HFFc6 (cell line): ENCODE data around the gene NEAT1. TPM values are rescaled to one million over a fixed set of nuclear protein-coding genes. Genes with fewer than 3 reads are reported as not detected.
A peak's percentile ranks its signal among the peaks of the same experiment; 100 is the strongest.

Experiments used
- DNase-seq: peaks from one replicate; pipeline ENCODE4 v3.0.0-alpha.2; 2018
- H3K27ac Mint-ChIP-seq: 2 replicates; pipeline ENCODE4 v1.8.0; 2020; ENCODE audit warnings: mild to moderate bottlenecking, mixed read lengths
- H3K27me3 Mint-ChIP-seq: 2 replicates; pipeline ENCODE4 v1.8.0; 2021; ENCODE audit warnings: mild to moderate bottlenecking, moderate library complexity, mixed read lengths; ENCODE audit not compliant: insufficient read depth
- H3K36me3 Mint-ChIP-seq: 2 replicates; pipeline ENCODE4 v1.8.0; 2021; ENCODE audit warnings: low read depth, mixed read lengths
- H3K4me1 Mint-ChIP-seq: 2 replicates; pipeline ENCODE4 v1.8.0; 2020; ENCODE audit warnings: low read depth, mixed read lengths
- H3K4me3 Mint-ChIP-seq: 2 replicates; pipeline ENCODE4 v1.8.0; 2020; ENCODE audit warnings: mild to moderate bottlenecking, moderate library complexity, mixed read lengths
- H3K9me3 Mint-ChIP-seq: 2 replicates; pipeline ENCODE4 v1.8.0; 2020; ENCODE audit warnings: mild to moderate bottlenecking, mixed read lengths
- total RNA-seq, 6 experiments: library from RNA; stranded (reverse); fragmentation: NEBNext Ultra II Directional; extraction: Animal tissue kit (Norgen Biotek cat#: 25700); gene quantifications; 2 replicates in 1 of 6; 3 replicates in 5 of 6; pipeline ENCODE4 v1.2.3, GENCODE V29; 2021
- TF ChIP-seq, protein P1 (sequence below): fragments of 200-600 bp; sonication (generic); IDR thresholded peaks from 2 replicates; pipeline ENCODE4 v1.5.0; 2021; ENCODE audit warnings: antibody characterized with exemption, mild to moderate bottlenecking

Gene NEAT1
- total RNA-seq, 6 experiments from 2014 or later = 185 to 250 (median 213) TPM

GRCh38 chr11:65493367-65494176, 71.0 kb downstream of the NEAT1 start:
- H3K9me3 Mint-ChIP-seq = no peaks in the 10 kb centered on the region
- DNase-seq = peak; percentile 99
- TF ChIP-seq, protein P1, sequence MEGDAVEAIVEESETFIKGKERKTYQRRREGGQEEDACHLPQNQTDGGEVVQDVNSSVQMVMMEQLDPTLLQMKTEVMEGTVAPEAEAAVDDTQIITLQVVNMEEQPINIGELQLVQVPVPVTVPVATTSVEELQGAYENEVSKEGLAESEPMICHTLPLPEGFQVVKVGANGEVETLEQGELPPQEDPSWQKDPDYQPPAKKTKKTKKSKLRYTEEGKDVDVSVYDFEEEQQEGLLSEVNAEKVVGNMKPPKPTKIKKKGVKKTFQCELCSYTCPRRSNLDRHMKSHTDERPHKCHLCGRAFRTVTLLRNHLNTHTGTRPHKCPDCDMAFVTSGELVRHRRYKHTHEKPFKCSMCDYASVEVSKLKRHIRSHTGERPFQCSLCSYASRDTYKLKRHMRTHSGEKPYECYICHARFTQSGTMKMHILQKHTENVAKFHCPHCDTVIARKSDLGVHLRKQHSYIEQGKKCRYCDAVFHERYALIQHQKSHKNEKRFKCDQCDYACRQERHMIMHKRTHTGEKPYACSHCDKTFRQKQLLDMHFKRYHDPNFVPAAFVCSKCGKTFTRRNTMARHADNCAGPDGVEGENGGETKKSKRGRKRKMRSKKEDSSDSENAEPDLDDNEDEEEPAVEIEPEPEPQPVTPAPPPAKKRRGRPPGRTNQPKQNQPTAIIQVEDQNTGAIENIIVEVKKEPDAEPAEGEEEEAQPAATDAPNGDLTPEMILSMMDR = no peak
- no peaks in the 10 kb centered on the region for H3K36me3 Mint-ChIP-seq
- peaks cover 91% of the 10 kb centered on the region for H3K4me1 Mint-ChIP-seq
- peak overlapping the region; percentile 99 for H3K27ac Mint-ChIP-seq
- peaks cover 22% of the 10 kb centered on the region for H3K27me3 Mint-ChIP-seq
- peak overlapping the region; percentile 81 for H3K4me3 Mint-ChIP-seq

Other genes with a start within 250 kb of the NEAT1 start
- gene CAPN1, start 240.9 kb upstream of the NEAT1 start, total RNA-seq = 100 to 1,000 TPM; 203 to 271 (median 231) TPM
- gene POLA2, start 160.8 kb upstream of the NEAT1 start, total RNA-seq = 10 to 100 TPM in 5 of 6 experiments, 1 to 10 TPM in 1; 8.6 to 18.3 (median 15.3) TPM
- 10 to 100 TPM; 19.0 to 35.3 (median 22.6) TPM for gene CDC42EP2, start 107.9 kb upstream of the NEAT1 start, total RNA-seq
- 10 to 100 TPM; 55.4 to 64.3 (median 61.7) TPM for gene DPF2, start 88.9 kb upstream of the NEAT1 start, total RNA-seq
- gene TIGD3, start 68.0 kb upstream of the NEAT1 start, total RNA-seq = under 1 TPM in 2 of 6 experiments, not detected in 4; 0.12 to 0.13 TPM
- gene SLC25A45, start 40.2 kb upstream of the NEAT1 start, total RNA-seq = 1 to 10 TPM; 4.9 to 8.9 (median 5.8) TPM
- 10 to 100 TPM; 22.4 to 28.5 (median 27.1) TPM for gene FRMD8, start 36.2 kb upstream of the NEAT1 start, total RNA-seq
- gene MALAT1, start 76.2 kb downstream of the NEAT1 start, total RNA-seq = 1,000 to 10,000 TPM; 3,136 to 4,087 (median 3,570) TPM
- 100 to 1,000 TPM; 120 to 137 (median 126) TPM for gene SCYL1, start 102.3 kb downstream of the NEAT1 start, total RNA-seq
- gene LTBP3, start 135.6 kb downstream of the NEAT1 start, total RNA-seq = 10 to 100 TPM; 64.0 to 78.1 (median 66.0) TPM
- gene ZNRD2, start 147.7 kb downstream of the NEAT1 start, total RNA-seq = 10 to 100 TPM; 57.7 to 72.0 (median 64.3) TPM
- gene FAM89B, start 149.7 kb downstream of the NEAT1 start, total RNA-seq = 10 to 100 TPM; 40.9 to 52.8 (median 43.7) TPM
- 10 to 100 TPM; 47.5 to 69.3 (median 61.3) TPM for gene EHBP1L1, start 153.3 kb downstream of the NEAT1 start, total RNA-seq
- under 1 TPM in 3 of 6 experiments, not detected in 3; 0.16 to 0.31 (median 0.30) TPM for gene KCNK7, start 173.0 kb downstream of the NEAT1 start, total RNA-seq
- gene MAP3K11, start 191.4 kb downstream of the NEAT1 start, total RNA-seq = 10 to 100 TPM; 42.1 to 51.1 (median 46.5) TPM
- 10 to 100 TPM; 51.5 to 66.7 (median 57.3) TPM for gene PCNX3, start 193.0 kb downstream of the NEAT1 start, total RNA-seq
- gene SIPA1, start 215.3 kb downstream of the NEAT1 start, total RNA-seq = 10 to 100 TPM; 23.0 to 41.3 (median 38.3) TPM
- 10 to 100 TPM; 66.9 to 72.7 (median 69.5) TPM for gene RELA, start 240.1 kb downstream of the NEAT1 start, total RNA-seq